Retinal pigment epithelial cell (primary cell): ENCODE results near the gene GRIA2.

ENCODE experiments used
- DNase-seq: peaks from one replicate; pipeline ENCODE4 v3.0.0-alpha.2; 2010; ENCODE audit warnings: low read depth
- H3K4me3 ChIP-seq: 2 replicates; pipeline ENCODE4 v1.5.1; 2011; ENCODE audit warnings: mild to moderate bottlenecking, low read length, control low read depth, moderate library complexity
- TF ChIP-seq, protein P1 (sequence below): conservative IDR thresholded peaks from 2 replicates; pipeline ENCODE4 v1.5.1; 2011; ENCODE audit warnings: low read depth, low read length, control low read depth, inconsistent platforms

Gene GRIA2

DNA sequence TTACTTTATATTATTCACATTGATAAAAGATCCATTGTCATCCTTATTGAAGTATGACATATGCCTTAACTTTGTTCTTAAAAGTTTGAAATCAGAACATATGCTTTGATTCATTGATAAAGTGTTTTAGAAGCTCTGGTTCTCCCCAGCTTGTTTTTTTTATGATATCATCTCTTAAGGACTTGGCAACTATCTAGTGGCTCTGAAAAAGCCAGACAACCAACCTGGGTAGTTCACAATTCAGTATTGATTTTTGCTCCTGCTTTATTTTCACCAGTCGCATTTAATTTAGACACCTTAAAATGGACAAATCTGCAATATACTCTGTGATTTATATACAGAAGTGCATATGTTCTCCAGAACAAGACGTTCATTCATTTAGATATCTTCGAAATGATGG, 70.1 kb downstream of the GRIA2 start:
- TF ChIP-seq, protein P1, sequence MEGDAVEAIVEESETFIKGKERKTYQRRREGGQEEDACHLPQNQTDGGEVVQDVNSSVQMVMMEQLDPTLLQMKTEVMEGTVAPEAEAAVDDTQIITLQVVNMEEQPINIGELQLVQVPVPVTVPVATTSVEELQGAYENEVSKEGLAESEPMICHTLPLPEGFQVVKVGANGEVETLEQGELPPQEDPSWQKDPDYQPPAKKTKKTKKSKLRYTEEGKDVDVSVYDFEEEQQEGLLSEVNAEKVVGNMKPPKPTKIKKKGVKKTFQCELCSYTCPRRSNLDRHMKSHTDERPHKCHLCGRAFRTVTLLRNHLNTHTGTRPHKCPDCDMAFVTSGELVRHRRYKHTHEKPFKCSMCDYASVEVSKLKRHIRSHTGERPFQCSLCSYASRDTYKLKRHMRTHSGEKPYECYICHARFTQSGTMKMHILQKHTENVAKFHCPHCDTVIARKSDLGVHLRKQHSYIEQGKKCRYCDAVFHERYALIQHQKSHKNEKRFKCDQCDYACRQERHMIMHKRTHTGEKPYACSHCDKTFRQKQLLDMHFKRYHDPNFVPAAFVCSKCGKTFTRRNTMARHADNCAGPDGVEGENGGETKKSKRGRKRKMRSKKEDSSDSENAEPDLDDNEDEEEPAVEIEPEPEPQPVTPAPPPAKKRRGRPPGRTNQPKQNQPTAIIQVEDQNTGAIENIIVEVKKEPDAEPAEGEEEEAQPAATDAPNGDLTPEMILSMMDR: no peak
- no peak for DNase-seq
- H3K4me3 ChIP-seq: no peak overlapping the region

DNA sequence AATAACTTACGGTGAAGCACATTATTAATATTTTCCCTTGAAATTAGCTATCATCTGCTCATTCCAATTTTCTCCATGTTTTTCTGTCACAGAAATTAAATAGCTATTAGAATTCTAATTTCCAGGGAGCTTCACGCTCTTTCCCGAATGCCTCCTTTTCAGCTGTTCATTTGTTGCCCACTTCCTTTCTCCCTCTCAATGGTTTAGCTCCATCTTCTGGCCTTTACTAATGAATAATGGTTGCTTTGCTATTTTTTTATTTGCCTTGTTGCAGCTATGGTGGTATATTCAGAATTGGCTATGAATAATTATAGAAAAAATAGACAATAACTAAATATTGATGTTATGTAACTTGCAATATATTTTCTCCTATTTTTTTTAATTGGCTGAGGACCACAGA, 70.5 kb downstream of the GRIA2 start:
- no peak for DNase-seq
- TF ChIP-seq, protein P1: peak; percentile 4
- no peak overlapping the region for H3K4me3 ChIP-seq

DNA sequence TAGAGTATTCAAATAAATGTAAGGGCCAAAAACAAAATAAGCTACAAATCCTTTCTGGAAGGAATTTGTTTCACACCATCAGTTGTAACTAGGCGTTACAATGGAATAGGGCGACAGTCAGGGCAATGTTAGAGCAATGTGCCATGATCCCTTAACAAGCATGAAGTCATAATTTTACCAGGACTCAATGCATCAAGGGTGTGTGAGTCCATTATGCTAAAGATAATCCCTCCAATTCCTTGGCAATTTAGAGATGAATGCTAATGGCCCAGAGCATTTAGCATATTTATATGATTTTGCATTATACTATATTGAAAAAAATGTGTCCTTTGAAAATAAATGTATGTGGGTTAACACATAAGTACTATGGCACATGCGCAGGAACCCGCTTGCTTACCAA, 73.1 kb downstream of the GRIA2 start:
- H3K4me3 ChIP-seq: no peak overlapping the region
- DNase-seq: no peak
- TF ChIP-seq, protein P1: no peak

DNA sequence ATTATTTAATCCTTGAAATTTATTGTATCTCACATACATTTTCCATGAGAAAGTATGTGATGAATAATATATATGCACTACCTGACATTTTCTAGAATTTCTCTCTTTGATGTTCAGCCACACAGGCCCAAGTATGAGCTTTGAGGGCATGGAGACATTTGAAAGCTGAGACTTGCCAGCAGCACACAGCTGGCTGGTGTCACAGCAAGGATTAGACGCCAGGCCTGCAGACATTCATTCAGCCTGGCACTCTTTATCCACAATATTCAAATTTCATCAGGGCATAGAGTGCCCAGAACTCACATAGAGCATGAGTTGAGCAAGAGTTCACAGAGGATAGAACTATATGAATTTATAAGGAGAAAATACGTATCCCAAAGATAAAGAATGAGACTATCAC, 74.0 kb downstream of the GRIA2 start:
- TF ChIP-seq, protein P1: no peak
- no peak overlapping the region for H3K4me3 ChIP-seq
- DNase-seq: no peak

DNA sequence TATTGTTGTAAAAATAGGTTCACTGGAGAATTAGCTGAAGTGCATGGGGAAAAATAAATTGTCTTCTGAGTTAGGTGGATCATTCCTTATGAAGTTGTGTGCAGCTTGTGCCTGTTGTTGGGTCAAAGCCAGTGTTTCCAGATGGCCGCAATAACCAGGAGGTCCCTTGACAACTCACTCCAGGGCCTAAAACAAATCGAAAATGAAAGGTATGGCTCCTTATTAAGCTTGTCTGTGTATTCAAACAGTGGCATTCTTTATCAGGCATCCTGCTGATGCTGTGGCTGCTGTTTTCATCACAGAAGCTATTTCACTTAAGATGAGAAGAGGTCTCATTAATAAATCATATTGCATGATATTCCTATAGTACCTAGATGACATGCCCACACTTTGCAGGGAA, 80.2 kb downstream of the GRIA2 start:
- no peak for DNase-seq
- H3K4me3 ChIP-seq: no peak overlapping the region
- TF ChIP-seq, protein P1: no peak

DNA sequence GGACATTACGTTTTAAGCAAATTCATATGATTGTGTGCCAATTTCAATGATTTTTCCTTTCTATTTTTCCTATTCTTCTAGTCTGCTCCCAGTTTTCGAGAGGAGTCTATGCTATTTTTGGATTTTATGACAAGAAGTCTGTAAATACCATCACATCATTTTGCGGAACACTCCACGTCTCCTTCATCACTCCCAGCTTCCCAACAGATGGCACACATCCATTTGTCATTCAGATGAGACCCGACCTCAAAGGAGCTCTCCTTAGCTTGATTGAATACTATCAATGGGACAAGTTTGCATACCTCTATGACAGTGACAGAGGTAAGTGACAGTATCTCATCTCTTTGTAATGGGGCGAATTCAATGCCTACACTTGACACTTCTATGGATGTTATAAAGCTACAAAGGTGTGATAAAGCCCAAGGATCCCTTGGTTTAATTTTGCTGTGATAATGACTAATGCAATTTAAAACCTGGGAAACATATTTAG, 83.0 kb downstream of the GRIA2 start:
- TF ChIP-seq, protein P1: no peak
- no peak overlapping the region for H3K4me3 ChIP-seq
- no peak for DNase-seq

DNA sequence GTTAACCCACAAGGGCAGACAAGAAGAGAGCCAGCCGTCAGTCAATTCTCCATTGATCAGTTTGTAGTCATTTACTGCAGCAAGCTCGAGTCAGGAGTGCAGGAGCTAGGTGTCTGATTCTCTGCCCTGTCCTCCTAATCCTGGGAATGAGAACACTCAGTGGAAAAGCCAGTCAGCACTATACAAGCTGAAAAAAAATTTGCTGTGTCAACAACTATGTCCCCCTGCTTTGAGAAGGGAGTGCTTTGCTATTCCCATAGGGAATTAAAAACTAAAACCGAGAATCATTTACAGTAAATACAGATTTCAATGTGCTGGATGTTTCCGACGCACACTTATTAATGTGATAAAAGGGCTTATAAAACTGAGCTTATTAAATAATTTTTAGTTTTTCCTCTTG, 84.2 kb downstream of the GRIA2 start:
- TF ChIP-seq, protein P1: no peak
- DNase-seq: no peak
- no peak overlapping the region for H3K4me3 ChIP-seq
